MM.1S (cell line): ENCODE measurements around the gene ASB6.
A peak's percentile ranks its signal among the peaks of the same experiment; 100 is the strongest.

Experiments
- DNase-seq: peaks from one replicate; pipeline ENCODE4 v3.0.0-alpha.2; 2015
- H2AFZ ChIP-seq: fragments of 300-600 bp; sonication (generic); 2 replicates; pipeline ENCODE4 v1.6.0; 2016; ENCODE audit warnings: antibody characterized with exemption, low read length
- H3F3A ChIP-seq: fragments of 300-600 bp; sonication (generic); 2 replicates; pipeline ENCODE4 v1.6.1; 2016; ENCODE audit warnings: mild to moderate bottlenecking, antibody characterized with exemption, low read length, moderate library complexity, mixed read lengths; ENCODE audit not compliant: insufficient read depth
- H3K27ac ChIP-seq: fragments of 300-600 bp; sonication (generic); 2 replicates; pipeline ENCODE4 v1.5.1; 2016; ENCODE audit warnings: mild to moderate bottlenecking, low read length
- H3K27me3 ChIP-seq: fragments of 300-600 bp; sonication (generic); replicated peaks from 2 replicates; pipeline ENCODE4 v1.6.0; 2016; ENCODE audit warnings: low read length; ENCODE audit not compliant: insufficient read depth
- H3K36me3 ChIP-seq: fragments of 300-600 bp; sonication (generic); replicated peaks from 2 replicates; pipeline ENCODE4 v1.6.1; 2016; ENCODE audit warnings: mild to moderate bottlenecking, low read length, mixed read lengths; ENCODE audit not compliant: insufficient read depth
- H3K4me1 ChIP-seq: fragments of 300-600 bp; sonication (generic); 2 replicates; pipeline ENCODE4 v1.6.1; 2016; ENCODE audit warnings: low read length, mixed read lengths
- H3K4me2 ChIP-seq: fragments of 300-600 bp; sonication (generic); 2 replicates; pipeline ENCODE4 v1.6.0; 2016; ENCODE audit warnings: low read depth, low read length
- H3K4me3 ChIP-seq: fragments of 300-600 bp; sonication (generic); 2 replicates; pipeline ENCODE4 v1.5.1; 2016; ENCODE audit warnings: low read length, mixed read lengths
- H3K79me2 ChIP-seq: fragments of 300-600 bp; sonication (generic); 2 replicates; pipeline ENCODE4 v1.6.1; 2016; ENCODE audit warnings: mixed run types, low read length, mixed read lengths
- H3K9ac ChIP-seq: fragments of 300-600 bp; sonication (generic); 2 replicates; pipeline ENCODE4 v1.6.1; 2016; ENCODE audit warnings: low read length, mixed read lengths
- H3K9me2 ChIP-seq: fragments of 300-600 bp; sonication (generic); replicated peaks from 2 replicates; pipeline ENCODE4 v1.6.1; 2016; ENCODE audit warnings: mild to moderate bottlenecking, low read length, mixed read lengths; ENCODE audit not compliant: insufficient read depth
- H3K9me3 ChIP-seq: fragments of 300-600 bp; sonication (generic); replicated peaks from 2 replicates; pipeline ENCODE4 v1.6.1; 2016; ENCODE audit warnings: mild to moderate bottlenecking, low read length, mixed read lengths; ENCODE audit not compliant: insufficient read depth
- H4K20me1 ChIP-seq: fragments of 300-600 bp; sonication (generic); 2 replicates; pipeline ENCODE4 v1.6.1; 2016; ENCODE audit warnings: mild to moderate bottlenecking, low read length, moderate library complexity, mixed read lengths; ENCODE audit not compliant: insufficient read depth
- EZH2 ChIP-seq: fragments of 300-600 bp; sonication (generic); optimal IDR thresholded peaks from 2 replicates; pipeline ENCODE3; 2017; ENCODE audit warnings: low read depth, mild to moderate bottlenecking, antibody characterized with exemption, low read length, mixed read lengths
- EZH2phosphoT487 ChIP-seq: fragments of 300-600 bp; sonication (generic); IDR thresholded peaks from 2 replicates; pipeline ENCODE4 v1.6.1; 2018; ENCODE audit warnings: antibody characterized with exemption, low read length
- TF ChIP-seq, protein P1 (sequence below): fragments of 300-600 bp; sonication (generic); IDR thresholded peaks from 2 replicates; pipeline ENCODE4 v1.5.1; 2016; ENCODE audit warnings: antibody characterized with exemption, low read length, mixed read lengths

ASB6 gene

DNA sequence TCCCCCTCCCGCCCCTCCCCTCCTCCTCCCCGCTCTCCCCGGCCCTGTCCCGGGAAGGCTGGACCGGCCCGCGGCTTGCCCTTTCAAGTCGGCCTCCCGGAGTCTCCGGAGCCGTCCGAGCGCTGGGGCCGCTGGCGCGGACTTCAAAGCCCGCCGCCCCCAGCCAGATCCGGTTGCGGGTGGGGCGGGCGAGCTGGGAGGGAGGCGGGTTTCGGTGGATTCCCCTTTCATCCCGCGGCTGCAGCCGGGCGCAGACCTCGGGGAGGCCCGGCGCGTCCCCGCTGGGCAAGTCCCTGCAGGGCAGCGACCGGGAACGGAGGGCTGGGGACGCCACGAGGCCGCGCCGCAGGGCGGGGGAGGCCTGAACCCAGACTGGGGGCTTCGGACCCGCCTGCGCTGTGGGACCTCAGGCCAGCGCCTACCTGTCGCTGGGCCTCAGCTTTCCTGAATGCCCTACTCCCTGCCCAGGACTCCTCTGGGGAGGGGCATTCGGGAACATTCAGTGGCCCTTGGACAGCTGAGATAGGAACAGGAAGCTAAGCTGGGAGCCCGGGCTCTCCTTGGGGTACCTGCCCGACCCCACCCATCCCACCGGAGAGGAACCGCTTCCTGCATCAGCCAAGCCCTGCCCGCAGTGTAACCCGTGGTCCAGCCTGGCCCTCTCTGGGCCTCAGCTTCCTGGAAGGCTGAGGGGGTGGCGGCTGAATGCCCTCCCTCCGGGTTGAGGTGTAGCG lies 44.4 kb downstream of the ASB6 start:
- Histone ChIP-seq H4K20me1 (no peaks in the 10 kb centered on the region), H3K9me2 (no peaks in the 10 kb centered on the region), H3K27me3 (peaks cover 6% of the 10 kb centered on the region), H3K4me3 (no peak overlapping the region; the same call in 1 of the 2 replicates), H3K27ac (no peak overlapping the region), H3K9me3 (no peaks in the 10 kb centered on the region), H3F3A (no peaks in the 10 kb centered on the region), H3K9ac (no peak overlapping the region), H3K36me3 (no peaks in the 10 kb centered on the region), H3K79me2 (no peaks in the 10 kb centered on the region), H3K4me1 (no peaks in the 10 kb centered on the region), H2AFZ (no peak overlapping the region), H3K4me2 (peak overlapping the region; percentile 43)
- TF ChIP-seq, protein P1, sequence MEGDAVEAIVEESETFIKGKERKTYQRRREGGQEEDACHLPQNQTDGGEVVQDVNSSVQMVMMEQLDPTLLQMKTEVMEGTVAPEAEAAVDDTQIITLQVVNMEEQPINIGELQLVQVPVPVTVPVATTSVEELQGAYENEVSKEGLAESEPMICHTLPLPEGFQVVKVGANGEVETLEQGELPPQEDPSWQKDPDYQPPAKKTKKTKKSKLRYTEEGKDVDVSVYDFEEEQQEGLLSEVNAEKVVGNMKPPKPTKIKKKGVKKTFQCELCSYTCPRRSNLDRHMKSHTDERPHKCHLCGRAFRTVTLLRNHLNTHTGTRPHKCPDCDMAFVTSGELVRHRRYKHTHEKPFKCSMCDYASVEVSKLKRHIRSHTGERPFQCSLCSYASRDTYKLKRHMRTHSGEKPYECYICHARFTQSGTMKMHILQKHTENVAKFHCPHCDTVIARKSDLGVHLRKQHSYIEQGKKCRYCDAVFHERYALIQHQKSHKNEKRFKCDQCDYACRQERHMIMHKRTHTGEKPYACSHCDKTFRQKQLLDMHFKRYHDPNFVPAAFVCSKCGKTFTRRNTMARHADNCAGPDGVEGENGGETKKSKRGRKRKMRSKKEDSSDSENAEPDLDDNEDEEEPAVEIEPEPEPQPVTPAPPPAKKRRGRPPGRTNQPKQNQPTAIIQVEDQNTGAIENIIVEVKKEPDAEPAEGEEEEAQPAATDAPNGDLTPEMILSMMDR = no peak
- TF ChIP-seq EZH2phosphoT487 (no peak), EZH2 (no peak)
- DNase-seq = no peak

DNA sequence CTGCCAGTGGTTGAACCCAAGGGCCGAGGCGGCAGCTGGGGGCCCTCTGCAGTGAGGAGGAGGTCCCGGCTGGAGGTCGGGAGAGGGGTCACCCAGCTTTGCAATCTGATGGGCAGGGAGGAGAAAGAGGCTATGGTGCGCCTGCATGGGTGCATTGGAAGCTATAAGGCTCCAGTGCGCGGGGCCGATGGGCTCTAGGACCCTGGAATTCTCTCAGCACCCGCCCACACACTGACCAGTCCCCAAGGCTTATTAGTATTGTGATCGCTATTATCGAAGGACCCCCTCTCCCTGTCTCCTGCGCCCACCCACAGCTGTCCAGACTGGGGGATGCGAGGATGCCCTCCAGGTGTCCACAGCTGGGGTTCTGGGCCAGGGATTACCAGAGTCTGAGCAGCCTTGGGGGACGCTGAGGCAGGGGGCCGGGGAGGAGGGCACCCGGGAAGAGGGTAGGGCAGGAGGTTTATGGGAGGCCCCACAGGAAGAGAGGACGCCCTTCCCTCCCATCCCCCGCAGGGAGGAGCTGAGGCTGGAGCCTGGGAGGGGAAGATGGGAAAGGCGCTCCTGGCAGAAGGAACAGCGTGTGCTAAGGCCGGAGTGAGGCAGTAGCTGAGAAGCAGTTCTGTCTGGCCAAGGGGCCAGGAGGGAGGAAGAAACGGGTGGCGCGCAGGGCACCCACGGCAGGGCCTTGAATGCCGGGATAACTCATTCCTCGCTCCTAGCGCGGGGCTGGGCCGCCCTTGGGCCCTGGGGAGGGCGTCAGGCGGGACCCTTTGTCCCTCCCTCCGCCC lies 45.2 kb downstream of the ASB6 start:
- H3K27ac ChIP-seq = no peak overlapping the region
- H3K4me2 ChIP-seq = no peak overlapping the region

DNA sequence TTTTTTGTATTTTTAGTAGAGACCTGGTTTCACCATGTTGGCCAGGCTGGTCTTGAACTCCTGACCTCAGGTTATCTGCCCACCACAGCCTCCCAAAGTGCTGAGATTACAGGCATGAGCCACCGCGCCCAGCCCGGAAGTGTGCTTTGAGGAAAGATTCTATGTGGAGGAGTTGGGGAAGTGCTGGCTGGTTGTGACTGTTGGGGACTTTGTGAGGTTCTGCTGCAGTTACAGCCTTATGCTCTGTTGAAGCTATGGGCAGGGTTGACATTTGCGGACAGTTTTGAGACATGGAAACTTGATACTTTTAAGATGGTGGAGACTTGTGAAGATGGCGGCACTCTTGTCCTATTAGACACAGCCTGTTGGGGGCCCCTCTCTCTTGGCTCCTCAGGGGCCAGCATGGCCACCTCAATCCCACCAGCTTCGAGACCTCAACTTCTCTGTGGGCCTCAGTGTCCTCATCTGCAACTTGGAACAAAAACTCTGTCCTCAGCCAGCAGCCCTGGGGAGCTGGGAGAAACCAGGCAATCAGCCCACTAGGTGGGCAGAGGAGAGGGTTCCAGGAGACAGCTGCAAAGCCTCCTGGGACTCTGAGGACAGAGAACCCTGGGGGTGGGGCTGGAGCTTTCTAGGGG lies 45.9 kb downstream of the ASB6 start:
- Histone ChIP-seq H3K27ac (no peak overlapping the region), H3K4me1 (no peaks in the 10 kb centered on the region), H3K36me3 (no peaks in the 10 kb centered on the region), H4K20me1 (no peaks in the 10 kb centered on the region), H3K4me2 (no peak overlapping the region), H3K9me2 (no peaks in the 10 kb centered on the region), H3K9me3 (no peaks in the 10 kb centered on the region), H2AFZ (no peak overlapping the region), H3F3A (no peaks in the 10 kb centered on the region), H3K9ac (no peak overlapping the region), H3K79me2 (no peaks in the 10 kb centered on the region), H3K4me3 (no peak overlapping the region), H3K27me3 (peaks cover 6% of the 10 kb centered on the region)
- DNase-seq = no peak
- TF ChIP-seq, protein P1 = no peak
- no peak for TF ChIP-seq EZH2phosphoT487
- TF ChIP-seq EZH2 = no peak

More for the DNA sequence above, 45.2 kb downstream of the ASB6 start:
- no peak overlapping the region for H3K4me3 ChIP-seq
- no peaks in the 10 kb centered on the region for H3K79me2 ChIP-seq
- no peaks in the 10 kb centered on the region for H3K9me2 ChIP-seq
- no peak for TF ChIP-seq EZH2phosphoT487
- TF ChIP-seq EZH2 = no peak
- TF ChIP-seq, protein P1 = no peak
- H3F3A ChIP-seq = no peaks in the 10 kb centered on the region
- H3K36me3 ChIP-seq = no peaks in the 10 kb centered on the region
- no peaks in the 10 kb centered on the region for H4K20me1 ChIP-seq
- no peaks in the 10 kb centered on the region for H3K9me3 ChIP-seq
- DNase-seq = no peak
- H3K9ac ChIP-seq = no peak overlapping the region
- H3K27me3 ChIP-seq = peaks cover 6% of the 10 kb centered on the region
- no peak overlapping the region for H2AFZ ChIP-seq
- H3K4me1 ChIP-seq = no peaks in the 10 kb centered on the region
